NCI-H1930 (cell line): ENCODE results near the gene ASB16.
"Not testable (repeated sequence)": the region's sequence is repeated elsewhere in the genome, so short reads cannot be mapped to it uniquely, and the experiment has no call there.

Source experiments
- DNase-seq, 2 experiments: peaks; one replicate each; lab custom pipeline; 2025; lab: John Stamatoyannopoulos, UW

ASB16 gene

DNA sequence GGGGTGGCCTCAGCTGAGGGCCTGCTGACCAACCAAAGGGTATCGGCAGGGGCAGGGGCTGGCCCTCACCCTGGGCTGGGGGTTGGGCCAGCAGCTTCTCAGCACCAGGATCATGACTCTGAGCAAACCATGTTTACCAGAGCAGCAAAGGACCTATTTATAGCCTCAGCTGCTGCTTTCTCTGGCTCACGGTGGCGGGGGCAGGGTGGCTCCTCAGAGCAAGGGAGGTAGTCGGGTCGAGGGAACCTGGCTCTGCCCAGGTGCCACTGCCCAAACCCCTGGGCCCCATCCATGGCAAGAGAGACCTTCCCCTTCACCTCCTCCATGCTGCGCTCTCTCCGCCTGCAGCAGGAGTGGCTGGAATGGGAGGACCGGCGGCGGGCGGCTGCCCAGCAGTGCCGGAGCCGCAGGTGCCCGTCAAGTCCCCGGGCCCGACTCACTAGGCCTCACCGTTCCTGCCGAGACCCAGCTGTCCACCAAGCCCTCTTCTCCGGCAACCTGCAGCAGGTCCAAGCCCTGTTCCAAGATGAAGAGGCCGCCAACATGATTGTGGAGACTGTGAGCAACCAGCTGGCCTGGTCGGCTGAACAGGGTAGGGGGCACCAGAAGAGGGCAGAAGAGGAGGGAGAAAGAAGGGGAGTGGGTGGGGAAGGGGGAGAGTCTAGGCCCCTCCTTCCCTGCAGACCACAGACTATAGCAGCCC is at the start of gene ASB16:
ASB16 (plus strand) TSS at position 206 of the 703 bp plus-strand sequence; CDS start at position 292, 86 bp downstream.
- no peak for DNase-seq

GRCh38 chr17:44120851-44121605 is 49.5 kb upstream of the ASB16 start:
- no peak for DNase-seq

DNA sequence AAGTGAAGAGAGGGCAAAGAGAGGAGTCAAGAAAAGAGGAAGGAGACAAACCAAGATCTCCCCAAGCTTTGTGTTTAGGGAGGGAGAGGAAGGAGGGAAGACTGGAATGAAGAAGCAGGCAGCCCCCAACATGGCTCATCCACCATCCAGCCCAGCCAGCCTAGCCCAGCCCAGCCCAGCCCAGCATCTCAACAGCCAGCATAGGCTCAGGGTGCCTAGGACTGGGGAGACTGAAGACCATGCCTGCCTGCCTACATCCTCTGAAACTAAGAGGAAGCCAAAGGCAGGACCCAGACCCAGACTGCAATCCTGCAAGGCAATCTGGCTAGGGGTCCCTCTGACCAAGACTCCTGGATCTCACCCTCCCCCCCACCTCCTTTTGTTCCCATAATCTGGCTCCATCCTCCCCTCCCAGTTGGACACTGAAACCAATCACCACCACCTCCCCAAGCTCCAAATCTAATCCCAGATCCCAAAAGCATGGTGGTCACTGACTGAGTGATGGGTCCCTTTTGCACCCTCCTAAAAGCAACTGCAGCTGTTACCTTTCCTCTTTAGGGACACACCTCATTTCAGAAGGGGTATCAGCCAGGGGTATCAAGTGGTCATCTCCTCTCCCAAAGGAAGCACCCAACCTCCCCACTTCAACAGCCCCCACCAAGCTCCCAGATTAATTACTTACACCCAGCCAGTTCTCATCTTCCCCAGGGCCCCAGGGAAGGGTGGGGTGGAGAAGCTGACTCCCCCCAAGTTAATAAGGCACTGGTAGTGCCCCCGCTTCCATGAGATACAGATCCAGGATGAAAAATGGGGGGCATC is 48.3 kb upstream of the ASB16 start:
- no peak for DNase-seq

GRCh38 chr17:44122816-44123355 is 47.6 kb upstream of the ASB16 start:
- DNase-seq, result no peak

DNA sequence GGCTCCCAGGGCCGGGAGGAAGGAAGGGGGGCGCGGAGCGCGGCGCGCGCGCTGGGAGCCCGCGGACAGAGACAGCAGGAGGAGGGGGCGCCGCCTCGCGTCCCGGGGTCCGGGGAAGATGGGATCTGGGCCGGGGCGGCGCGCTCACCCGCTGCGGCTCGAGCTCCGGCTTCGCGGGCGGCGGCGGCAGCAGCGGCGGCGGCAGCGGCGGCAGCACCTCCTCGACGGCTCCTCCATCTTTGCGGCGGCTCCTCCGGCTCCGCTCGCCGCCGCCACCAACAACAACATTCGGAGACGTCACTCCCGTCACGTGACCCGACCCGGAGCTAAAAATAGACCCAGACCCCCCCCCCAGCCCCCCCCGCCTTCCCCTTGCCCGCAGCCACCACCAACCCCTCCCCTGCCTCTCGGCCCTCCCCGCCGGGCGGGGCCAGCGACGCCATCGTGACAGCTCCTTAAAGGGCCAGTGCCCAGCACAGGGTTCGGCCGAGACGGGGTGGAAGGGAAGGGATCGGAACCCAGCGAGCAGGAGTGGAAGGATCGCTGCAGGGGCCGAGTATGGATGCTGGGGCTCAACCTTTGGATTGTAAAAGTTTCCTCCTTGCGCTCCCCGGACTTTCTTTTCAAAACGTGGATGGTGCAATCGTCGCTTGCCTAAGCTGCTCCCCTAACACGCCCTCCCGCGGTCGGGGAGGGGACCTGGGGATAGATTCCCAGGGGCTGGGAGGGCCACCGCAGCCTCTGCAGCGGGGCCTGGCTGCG is 47.0 kb upstream of the ASB16 start, which contains the start of gene HDAC5:
HDAC5 (minus strand) TSS at position 286 of the 762 bp plus-strand sequence. CDS start 6,126 bp downstream, outside the sequence.
- peak; percentile 88 to 93 for DNase-seq

DNA sequence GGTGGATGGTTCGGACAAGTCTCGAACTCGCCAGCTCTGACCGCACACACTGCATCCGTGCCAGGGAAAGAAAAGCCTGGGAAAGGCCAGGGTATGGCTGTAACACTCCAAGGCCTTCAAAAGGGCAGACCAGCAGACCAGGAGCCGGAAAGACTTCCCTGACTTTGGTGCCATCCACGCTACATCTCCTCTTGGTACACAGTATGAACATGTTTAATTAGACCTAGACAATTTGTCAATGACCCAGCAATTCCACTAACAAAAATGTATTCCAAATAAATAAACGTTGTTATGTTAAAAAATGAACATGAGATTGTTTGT is 46.4 kb upstream of the ASB16 start:
- no peak for DNase-seq

GRCh38 chr17:44128383-44128782 is 42.1 kb upstream of the ASB16 start:
- DNase-seq, result no peak

DNA sequence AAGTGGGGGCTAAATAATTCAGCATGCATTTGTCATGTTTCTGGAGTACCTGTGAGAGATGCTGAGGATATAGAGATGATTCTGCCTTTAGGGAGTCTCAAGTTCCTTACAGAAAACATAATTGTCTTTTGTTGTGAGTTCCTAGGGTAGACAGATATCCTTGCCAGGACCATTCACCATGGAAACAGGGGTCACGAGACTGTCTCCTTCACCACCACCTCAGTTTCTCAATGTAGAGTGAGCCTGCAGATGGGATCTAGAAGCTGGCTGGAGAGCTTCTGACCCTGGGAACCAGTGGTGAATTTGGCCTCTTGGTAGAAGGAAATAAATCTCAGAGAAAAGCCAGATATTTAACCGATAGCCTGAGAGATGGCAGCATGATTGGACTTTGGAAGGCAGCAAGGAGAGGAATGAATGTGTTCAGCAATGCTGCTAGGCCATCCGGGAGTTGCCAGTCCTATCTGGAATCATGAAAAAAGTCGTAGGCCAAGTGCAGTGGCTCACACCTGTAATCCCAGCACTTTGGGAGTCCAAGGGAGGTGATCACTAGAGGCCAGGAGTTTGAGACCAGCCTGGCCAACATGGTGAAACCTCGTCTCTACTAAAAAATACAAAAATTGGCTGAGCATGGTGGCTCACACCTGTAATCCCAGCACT is 39.7 kb upstream of the ASB16 start:
- DNase-seq, result no peak

DNA sequence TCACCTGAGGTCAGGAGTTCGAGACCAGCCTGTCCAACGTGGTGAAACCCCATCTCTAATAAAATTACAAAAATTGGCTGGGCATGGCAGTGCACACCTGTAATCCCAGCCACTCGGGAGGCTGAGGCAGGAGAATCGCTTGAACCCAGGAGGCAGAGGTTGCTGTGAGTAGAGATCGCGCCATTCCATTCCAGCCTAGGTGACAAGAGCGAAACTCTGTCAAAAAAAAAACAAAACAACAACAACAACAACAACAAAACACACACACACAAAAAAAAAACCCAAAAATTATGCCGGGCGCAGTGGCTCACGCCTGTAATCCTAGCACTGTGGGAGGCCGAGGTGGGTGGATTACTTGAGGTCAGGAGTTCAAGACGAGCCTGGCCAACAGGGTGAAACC is 39.1 kb upstream of the ASB16 start:
- not testable (repeated sequence) for DNase-seq

DNA sequence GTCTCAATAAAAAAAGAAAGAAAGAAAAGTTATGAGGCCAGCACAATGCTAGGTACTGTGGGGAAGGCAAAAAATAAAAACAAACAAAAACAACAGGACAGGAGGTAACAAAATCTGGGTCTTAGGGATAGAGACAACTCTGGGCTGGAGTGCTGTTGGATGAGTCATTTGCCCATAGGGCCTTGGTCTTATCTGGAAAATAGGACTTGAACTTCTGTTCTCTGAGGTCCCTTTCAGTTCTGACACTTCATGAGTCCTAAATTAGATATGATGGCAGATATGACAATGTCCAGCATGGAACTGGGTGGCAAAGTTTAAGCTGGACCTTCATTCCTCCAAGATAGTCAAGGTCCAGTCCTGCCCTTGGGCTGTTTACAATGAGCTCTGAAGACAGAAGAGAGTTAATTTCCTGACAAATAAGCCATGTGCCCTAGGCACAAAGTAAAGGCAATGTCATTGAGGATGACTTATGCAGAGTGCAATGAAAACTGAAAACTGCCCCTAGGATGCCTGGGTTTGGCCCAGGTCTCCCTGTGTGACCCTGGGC is 38.2 kb upstream of the ASB16 start:
- DNase-seq, result no peak

GRCh38 chr17:44133918-44134476 is 36.5 kb upstream of the ASB16 start:
- no peak for DNase-seq

DNA sequence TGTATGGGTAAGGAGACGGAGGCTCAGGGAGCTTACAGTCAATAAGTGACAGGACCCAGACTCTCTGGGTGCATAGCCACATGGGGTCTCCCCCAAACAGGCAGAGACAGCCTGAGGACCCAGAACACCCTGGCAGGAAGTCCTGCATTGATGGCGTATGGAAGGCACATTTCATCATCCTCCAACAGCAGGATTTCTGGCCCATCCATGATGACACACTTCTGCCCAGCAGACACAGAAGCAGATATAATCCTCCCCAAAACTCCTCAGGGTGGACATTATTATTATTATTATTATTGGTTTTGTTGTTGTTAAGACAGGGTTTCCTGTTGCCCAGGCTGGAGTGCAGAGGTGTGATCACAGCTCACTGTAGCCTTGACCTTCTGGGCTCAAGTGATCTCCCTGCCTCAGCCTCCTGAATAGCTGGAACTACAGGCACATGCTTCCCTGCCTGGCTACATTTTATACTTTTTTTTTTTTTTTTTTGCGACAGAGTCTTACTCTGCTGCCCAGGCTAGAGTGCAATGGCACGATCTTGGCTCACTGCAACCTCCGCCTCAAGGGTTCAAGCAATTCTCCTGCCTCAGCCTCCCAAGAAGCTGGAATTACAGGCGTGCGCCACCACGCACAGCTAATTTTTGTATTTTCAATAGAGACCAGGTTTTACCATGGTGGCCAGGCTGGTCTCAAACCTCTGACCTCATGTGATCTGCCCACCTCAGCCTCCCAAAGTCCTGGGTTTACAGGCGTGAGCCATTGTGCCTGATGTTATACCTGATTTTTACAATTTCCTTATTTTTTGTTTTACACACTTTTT is 35.5 kb upstream of the ASB16 start:
- no peak for DNase-seq

DNA sequence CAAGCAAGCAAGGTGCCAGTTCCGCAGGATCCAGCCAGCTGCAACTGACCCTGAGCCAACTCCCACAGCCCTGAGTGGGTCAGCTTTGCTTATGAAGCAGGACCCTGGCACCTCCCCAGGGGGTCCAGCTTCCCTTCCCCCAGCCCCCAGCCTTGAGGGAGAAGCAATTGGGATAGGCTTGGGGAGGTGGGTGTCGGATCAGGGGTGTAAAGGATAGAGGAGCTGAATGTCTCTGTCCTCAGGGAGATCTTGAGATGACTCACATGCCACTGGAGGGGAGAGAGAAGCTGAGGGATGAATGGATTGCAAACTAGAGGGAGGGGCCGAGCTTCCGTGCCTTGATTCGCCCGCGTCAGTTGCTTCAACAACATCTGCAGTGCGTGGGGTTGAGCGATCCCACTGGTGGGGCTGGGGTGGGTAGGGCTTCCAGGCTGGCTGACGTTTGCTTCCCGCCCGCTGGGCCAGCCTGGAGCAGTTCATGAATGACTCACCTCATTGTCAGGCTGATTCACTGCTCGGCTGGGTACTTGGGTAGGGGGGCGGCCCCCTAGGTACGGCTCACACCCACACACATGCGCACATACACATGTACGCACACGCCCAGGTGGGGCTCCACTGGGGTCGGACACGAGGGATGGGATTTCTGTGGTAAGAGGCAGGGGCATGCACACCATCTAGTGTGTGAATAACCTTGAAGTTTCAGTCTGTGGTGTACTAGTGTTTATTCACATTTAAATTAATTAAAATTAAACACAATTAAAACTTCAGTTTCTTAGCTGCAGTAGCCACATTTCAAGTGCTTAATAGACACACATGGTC is 32.4 kb upstream of the ASB16 start:
- DNase-seq, result peak; percentile 78 to 81

DNA sequence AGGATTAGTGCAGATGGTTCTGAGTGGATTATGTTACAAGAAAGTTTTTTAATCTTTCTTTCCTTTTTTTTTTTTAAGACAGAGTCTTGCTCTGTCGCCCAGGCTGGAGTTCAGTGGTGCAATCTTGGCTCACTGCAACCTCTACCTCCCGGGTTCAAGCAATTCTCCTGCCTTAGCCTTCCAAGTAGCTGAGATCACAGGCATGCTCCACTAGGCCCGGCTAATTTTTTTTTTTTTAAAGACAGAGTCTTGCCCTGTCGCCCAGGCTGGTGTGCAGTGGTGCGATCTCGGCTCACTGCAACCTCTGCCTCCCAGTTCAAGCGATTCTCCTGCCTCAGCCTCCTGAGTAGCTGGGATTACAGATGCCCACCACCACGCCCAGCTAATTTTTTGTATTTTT is 26.6 kb upstream of the ASB16 start:
- not testable (repeated sequence) for DNase-seq

DNA sequence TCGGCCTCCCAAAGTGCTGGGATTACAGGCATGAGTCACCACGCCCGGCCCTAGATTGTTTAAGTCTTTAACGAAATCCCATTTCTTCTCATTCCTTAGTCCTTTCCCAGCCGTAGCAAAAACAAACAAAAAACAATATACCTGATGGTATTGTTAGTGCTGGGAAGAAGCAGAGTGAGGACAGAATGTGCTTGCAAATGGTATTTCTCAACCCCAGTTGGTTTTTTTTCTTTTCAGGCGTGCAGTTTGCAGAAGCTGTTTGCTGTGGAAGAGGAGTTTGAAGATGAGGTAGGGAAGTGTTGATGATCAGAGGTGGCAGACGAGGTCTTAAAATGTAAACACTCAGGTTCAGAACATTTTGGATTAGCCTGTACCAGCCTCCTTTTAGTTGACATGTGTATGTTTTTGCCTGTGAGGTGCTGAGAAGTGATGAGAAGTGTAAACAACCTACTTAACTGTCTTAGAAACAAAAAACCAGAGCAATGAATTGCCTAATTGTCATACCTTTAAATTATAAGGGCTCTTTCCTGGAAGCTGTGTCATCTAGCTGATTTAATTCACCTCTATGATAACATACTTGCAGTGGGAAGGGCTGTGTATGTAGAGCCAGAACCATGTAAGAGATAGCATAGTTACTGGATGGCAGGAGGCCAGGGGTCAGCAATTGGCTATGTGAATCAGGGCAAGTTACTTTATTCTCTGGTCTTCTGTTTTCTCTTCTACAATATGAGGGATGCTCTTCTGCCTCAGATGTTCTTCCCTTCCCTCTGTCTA is 25.4 kb upstream of the ASB16 start:
- DNase-seq, result no peak

GRCh38 chr17:44146375-44147346 is 23.8 kb upstream of the ASB16 start:
- DNase-seq, result no peak

DNA sequence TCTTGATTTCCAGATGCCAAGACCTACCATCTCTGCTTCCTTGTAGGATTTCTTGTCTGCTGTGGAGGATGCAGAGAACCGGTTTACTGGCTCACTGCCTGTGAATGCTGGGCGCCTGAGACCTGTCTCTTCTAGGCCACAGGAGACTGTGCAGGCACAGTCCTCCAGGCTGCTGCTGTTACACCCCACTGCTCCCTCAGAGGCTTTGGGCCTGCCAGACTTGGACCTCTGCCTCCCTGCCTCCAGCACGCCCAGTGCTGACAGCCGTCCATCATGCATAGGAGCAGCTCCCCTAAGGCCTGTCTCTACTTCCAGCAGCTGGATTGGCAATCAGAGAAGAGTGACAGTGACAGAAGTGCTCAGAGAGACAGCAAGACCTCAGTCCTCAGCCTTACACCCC is 22.7 kb upstream of the ASB16 start:
- no peak for DNase-seq
